GM21526 (cell line): ENCODE measurements around the gene TRAPPC4.
"Not testable (repeated sequence)": the region's sequence is repeated elsewhere in the genome, so short reads cannot be mapped to it uniquely, and the experiment has no call there.

Experiments
- ATAC-seq: cut with Tn5 transposase; IDR thresholded peaks from one replicate; pipeline ENCODE4 v1.9.1; 2021; ENCODE audit warnings: moderate library complexity; ENCODE audit not compliant: unreplicated experiment, low FRiP score

The TRAPPC4 gene

GRCh38 chr11:119012629-119013170 is 5.9 kb upstream of the TRAPPC4 start:
- ATAC-seq: no peak

DNA sequence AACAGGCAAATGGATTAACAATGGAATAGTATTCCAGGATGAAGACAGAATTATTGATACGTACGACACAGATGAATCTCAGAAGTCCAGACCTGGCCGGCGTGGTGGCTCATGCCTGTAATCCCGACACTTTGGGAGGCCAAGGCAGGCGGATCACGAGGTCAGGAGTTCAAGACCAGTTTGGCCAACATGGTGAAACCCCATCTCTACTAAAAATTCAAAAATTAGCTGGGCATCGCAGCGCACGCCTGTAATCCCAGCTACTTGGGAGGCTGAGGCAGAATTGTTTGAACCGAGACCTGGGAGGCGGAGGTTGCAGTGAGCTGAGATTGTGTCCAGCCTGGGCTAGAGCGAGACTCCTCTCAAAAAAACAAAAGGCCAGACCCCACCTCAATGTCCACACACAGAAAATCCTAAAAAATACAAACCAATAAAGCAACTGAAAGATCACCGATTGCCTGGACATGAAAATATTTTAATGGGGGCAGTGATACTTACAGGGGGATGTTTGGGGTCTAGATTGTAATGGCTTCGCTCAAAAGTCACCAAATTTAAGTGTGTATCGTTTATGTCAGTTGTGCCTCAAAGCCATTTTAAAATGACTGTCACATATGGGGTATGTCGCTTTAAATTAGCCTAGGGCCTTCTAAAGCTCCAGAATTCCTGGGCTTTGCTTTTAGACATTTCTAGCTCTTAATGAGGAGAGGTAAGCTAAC is 4.2 kb upstream of the TRAPPC4 start:
- ATAC-seq: no peak

GRCh38 chr11:119015054-119015611 is 3.4 kb upstream of the TRAPPC4 start:
- ATAC-seq: no peak

DNA sequence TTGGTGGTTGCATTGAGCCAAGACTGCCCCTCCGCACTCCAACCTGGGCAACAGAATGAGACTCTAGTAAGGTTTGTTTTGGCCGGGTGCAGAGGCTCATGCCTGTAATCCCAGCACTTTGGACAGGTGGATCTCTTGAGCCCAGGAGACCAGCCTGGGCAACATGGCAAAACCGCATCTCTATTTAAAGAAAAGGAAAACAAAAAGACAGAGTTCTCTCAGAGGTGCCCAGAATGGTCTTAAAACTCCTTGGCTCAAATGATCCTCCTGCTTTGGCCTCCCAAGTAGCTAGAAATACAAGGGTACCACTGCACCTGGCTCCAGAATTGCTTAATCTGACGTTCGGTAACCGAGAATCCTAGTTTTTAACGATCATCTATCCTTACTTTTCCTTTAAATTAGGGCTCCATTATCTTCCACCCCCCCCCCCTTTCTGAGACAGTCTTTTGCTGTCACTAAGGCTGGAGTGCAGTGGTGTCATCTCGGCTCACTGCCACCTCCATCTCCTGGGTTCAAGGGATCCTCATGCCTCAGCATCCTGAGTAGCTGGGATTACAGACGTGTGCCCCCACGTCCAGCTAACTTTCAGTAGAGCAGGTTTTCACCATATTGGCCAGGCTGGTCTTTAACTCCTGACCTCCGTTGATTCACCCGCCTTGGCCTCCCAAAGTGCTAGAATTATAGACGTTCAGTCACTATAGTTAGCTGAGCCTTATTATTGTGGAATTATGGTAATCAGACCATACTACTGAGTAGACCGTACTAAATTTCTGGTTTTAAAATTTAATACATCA is 2.2 kb upstream of the TRAPPC4 start:
- ATAC-seq: no peak

DNA sequence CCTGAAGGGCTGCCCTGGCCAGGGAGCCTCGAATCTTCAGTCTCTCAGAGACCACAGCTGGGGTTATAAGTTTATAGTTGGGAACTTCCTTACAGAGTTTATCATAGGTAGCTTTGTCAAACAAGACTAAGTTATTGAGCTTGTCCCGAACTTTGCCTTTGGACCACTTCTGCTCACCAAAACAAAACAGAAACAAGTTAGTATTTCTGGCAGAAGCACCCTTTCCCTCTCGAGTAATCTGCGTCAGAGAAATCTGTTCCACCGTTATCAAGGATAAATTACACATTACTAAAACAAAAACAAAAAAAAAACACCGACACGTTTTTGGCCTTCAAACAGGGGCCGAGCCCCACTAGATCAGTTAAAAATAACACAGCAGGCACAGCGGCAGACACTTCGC is 1.2 kb upstream of the TRAPPC4 start:
- ATAC-seq: not testable (repeated sequence)

GRCh38 chr11:119019996-119020395 is 1.4 kb downstream of the TRAPPC4 start:
- ATAC-seq: no peak

DNA sequence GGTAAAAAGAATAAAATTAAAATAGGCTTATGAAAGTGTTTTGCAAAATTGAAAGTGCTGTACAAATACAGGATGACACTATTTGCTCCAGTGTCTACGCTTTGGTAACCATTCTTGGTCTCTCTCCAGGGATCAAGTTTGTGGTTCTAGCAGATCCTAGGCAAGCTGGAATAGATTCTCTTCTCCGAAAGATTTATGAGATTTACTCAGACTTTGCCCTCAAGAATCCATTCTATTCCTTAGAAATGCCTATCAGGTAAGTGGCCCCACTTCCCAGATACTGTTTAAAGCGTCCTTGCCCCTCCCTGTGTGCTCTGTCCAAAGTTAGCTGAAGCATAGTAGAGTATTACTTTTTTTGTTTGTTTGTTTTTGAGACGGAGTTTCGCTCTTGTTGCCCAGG is 3.1 kb downstream of the TRAPPC4 start:
- no peak for ATAC-seq

DNA sequence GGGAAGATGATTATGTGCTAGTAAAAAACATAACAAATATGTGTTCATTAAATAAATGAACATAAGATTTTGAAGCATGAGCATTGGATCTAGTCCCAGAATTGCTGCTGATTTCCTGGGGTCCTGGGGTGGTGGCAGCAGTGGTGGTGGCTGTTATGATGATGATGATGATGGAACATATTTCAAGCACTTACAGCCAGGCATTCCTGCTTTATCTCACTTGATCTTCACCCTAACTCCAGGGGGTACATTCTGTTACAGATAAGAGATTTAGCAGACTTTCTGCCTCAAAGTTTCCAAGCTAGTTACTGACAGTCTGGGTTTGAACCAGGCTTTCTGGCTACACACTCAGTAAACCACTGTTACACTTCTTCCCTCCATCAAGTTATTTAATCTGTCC is 5.2 kb downstream of the TRAPPC4 start:
- ATAC-seq: no peak

DNA sequence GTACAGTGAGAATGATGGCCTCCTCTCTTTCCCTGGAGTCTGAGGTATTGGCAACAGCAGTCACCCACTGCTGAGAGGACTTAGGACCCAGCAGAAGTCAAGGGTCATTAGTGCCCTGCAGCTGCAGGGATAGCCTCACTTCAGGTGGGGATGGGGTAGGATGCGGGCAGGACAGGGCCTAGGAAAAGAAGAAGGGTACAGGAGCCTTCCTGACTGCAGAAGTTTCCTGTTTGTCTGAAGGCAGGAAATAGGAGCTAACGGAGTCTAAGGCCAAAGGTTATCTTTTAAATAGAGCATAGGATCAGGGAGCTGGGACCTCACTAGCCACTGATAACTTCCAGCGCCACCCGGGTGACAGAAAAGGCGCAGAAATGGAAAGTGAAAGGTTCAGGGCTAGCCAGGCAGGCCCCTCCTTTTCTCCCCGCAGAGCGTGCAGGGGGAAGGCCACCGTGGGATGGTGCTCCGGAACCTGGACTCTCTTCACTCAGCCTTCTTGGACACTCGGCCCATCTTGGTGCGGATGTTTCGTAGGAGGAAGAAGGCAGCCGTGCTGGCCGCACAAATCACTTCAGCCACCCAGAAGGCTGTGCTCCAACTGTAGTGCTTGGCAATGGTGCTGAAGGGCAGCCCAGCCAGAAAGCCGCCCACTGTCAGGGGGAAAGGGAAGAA is 6.0 kb downstream of the TRAPPC4 start:
- no peak for ATAC-seq

- no peak for ATAC-seq
Measured at GRCh38 chr11:119025099-119025473, 6.5 kb downstream of the TRAPPC4 start.

DNA sequence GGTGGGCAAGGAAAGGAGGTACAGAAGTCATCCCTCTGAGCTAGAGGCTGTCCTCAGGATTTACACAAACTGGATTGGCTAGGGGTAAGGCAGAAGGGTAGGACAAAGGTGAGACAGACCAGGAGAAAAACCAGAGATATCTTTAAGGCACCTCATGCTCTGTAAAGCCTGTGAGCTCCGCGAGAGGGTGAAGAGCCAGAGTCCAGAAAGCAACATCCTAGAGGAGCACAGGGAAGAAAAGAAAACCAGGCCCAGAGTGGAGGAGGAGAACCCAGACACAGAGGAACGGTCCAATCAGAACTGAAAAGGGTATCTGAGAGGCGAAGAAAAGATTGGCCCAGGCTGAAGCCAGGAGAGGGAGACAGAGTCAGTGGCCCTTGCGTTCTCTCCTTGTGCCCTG is 7.0 kb downstream of the TRAPPC4 start:
- no peak for ATAC-seq

GRCh38 chr11:119025978-119026766 is 7.6 kb downstream of the TRAPPC4 start:
- ATAC-seq: no peak

- no peak for ATAC-seq
Measured at GRCh38 chr11:119026970-119027369, 8.4 kb downstream of the TRAPPC4 start.

- ATAC-seq: no peak
Measured at GRCh38 chr11:119027561-119028345, 9.2 kb downstream of the TRAPPC4 start.

DNA sequence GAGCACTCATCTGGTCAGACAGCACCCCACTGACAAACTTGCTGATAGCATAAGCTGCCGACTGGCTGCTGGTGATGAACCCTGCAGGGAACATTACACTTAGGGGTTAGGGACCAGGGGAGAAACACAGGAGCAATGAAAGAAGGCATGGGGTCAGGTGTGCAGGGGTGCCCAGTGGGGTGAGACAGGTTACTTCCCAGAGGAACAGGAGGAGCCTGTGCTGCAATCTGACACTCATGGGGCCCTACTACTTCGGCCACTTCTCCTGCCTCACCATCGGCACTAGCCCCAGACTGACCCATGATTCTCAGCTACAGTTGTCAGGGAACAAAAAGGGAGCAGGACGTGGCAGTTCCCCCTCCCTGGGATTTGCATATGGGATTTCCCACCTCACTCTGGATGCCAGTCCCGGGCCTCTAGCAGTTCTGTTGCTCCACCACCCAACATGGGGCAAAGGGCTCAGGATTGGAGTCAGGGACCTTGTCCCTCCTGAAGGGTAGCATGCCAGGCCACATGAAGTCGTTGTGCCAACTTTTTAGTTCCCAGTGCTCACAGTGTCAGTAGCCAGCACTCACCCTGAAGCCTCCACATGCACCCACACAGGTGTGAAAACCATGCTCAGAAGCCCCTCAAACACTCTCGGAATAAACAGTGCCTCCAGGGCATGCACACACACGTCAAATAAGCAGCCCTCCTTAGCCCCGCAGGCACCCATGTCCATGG is 9.9 kb downstream of the TRAPPC4 start:
- no peak for ATAC-seq

DNA sequence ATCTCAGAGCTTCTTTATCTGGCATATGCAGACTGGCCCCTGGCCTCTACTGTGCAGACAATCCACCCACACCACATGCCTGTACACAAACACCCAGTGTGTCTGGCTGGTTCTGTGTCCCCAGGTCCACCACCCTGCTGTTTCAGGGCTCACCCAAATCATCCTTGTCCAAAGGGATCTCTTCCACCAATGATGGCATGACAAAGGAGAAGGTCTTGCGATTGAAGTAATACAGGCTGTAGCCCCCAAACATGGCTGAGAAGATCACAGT is 10.4 kb downstream of the TRAPPC4 start:
- no peak for ATAC-seq

GRCh38 chr11:119029340-119030028 is 10.9 kb downstream of the TRAPPC4 start:
- peak; percentile 10 for ATAC-seq

- ATAC-seq: peak; percentile 10
Measured at GRCh38 chr11:119030029-119030328, 11.4 kb downstream of the TRAPPC4 start.
